NCI-H345 (cell line): ENCODE data around the gene RNF213.

ENCODE experiments used
- DNase-seq: peaks from one replicate; lab custom pipeline; 2025; lab: John Stamatoyannopoulos, UW

RNF213 gene

DNA sequence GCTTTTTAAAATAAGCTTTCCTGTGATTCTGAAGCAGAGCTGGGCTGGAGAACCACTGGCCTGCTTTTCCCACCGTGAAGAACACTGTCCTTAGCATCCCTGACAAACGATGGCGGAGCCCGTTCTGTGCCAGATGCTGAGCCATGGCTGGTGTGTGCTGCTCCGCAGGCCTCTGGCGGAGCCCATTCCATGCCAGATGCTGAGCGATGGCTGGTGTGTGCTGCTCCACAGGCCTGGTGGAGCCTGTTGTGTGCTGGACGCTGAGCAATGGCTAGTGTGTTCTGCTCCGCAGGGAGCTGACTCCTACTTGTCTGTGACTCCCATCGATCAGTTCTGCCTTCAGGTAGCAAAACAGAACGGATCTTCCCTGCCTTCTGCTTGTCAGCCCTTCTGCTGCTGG is 158.6 kb downstream of the RNF213 start:
- no peak for DNase-seq

DNA sequence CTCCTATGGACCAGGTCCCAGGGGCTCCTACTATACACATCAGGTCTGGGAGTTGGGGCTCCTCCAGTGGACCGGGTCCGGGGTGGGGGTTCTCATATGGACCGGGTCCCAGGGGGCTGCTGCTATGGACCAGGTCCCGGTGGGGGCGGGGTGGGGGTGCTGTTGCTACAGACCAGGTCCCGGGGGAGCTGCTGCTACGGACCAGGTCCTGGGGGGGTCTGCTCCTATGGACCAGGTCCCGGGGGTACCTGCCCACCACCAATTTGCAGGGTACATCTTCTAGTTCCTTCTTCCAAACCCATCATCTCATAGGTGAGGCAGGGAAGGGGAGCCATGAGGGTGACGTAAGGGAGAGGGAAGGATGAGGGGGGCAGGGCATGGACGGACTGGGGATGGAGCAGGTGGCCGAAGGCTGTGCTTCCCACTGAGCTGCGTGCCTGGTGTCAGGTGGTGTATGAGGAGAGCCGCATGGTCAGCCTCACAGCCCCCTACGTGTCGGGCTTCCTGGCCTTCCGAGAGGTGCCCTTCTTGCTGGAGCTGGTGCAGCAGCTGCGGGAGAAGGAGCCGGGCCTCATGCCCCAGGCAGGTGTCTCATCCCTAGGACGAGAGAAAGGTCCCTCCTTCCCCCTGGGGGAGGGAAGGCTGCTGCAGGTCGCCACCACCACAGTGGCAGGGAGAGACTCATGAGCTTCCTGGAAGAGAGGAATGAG is 160.9 kb downstream of the RNF213 start:
- no peak for DNase-seq

DNA sequence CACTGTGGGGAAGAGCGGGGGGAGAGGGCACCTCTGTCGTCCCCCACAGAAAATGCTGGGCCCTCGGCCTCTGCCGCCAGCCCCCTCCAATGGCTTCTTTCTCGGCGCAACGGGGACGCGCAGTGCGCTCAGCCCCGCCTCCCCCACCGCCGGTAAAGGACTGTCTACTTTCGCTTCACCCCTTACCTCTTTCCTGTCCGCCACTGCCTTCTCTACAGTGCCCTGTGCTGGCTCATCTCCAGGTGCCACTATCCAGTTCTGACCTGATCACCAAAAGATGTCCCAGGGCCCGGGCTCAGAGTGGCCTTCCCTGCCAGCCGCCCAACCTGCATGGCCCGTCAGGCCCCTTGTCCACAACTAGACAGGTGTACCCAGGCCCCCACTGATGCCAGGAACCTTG is 161.6 kb downstream of the RNF213 start:
- no peak for DNase-seq

DNA sequence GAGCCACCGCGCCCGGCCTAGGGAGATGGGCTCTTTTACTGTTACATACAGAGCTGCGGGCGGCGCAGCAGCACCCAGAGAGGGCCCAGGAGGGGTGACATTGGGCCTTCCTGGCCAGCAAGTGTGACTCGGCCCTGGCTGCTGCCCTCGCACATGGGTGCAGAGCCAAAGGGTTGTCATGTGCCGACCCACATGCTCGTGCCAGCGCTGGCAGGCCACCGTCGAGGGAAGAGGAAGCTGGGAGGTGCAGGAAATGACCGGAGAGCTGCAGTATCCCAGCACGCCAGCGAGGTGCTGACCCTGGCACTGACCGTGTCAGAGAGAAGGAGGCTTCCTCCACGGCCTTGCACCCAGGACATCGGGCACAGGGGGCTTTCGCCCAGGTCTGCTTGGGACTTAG is 162.3 kb downstream of the RNF213 start:
- no peak for DNase-seq

DNA sequence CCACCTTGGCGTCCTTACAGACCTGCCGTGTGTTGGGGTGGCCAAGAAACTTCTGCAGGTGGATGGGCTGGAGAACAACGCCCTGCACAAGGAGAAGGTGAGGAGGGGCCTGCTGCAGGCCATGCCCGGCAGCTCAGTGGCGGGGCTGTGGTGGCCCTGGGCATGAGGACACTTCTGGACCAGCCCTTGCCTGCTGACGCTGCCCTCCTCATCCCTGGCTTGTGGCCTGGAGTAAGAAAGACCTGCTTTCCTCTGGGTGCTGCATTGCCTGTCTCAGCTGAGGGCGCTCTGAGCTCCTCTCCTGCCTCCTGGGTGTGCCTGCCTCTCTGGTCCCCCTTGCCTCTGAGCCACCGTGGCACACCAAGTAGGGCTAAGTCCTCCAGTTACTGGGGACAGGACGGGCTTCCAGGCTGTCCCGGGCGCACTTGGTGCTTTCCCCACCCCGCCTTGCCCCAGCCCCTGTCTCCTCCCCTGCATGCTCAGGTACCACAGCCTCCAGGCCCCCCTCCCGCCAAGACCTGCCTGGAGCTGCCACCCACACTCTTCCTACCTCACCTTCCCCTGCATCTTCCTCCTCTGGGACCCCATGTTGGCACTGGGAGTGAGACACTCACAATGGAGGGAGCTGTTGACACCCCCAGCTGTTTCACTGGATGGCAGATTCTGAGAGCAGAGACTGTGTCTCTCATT is 163.0 kb downstream of the RNF213 start:
- no peak for DNase-seq

DNA sequence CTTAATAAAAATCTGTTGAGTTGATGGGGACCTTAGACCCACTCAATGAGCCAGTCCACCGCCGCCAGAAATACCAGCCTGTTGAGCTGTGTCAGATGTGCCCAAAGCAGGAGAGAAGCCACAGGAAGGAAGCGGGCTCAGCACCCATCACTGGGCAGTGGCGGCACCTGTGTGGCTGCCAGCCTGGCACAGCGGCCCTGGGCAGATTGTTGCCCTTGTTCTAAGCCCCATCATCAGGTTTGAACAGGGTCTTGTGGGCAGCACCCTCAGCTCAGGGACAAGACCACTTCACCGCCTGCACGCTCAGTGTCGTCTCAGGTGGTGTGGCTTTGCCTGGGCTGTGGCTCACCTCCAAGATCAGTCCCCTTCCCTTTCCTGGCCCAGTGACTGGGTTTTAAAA is 163.6 kb downstream of the RNF213 start:
- no peak for DNase-seq

DNA sequence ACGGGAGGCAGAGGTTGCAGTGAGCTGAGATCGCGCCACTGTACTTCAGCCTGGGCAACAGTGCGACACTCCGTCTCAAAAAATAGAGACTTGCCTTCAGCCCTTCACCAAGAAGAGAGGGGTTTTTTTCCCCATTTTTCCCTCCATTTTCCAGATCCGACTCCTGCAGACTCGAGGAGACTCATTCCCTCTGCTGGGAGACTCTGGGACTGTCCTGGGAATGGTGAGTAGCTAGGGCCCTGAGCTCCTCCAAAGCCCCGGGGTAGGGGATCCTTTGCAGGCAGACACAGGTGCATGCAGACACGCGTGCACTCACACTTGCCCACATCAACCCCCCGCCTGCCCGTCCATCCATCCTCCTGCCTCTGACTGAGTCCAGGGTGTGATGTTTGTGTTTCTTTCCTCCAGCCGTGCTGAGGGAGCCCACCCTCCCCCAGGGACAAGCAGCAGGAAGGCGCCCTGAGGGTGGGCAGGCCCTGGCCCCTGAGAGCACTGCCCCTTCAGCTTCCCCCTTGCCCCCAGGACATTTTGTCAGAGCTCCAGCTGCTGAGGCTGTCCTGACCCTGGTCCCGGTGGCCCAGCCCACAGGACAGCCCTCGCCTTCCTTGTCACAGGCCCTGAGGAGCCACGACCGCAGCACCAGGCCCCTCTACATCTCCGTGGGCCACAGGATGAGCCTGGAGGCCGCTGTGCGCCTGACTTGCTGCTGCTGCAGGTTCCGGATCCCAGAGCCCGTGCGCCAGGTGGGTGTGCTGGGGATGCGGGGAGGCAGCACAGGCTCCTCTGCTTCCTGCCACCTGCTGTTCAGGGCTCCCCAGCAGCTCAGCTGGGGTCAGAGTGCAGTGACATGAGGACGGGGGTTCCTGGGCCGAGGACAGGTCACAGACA is 164.5 kb downstream of the RNF213 start:
- DNase-seq: no peak

DNA sequence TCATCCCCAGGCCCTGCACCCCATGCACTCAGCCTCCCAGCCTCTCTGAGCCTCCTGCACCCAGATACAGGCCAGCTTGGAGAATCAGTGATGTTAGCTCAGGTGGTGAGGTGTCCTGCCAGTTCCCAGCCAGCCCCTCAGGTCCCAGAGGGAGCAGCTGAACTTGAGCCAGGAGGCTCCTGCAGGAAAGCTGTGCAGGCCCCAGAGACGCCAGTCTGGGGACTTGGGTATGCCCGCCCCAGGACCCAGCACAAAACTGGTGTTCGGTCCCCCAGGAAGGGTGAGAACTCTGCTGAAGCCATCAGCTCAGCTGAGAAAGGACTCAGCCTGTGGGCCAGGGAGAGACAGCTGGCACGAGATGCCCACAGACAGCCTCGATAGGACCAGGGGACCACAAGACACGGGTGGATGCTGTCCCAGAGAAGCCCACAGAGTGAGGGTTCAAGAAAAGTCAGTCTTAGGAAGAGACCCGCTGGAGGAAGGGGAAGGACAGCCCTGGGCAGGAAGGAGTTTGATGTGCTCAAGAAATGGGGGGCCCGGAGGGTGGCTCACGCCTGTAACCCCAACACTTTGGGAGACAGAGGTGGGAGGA is 165.3 kb downstream of the RNF213 start:
- DNase-seq: no peak

DNA sequence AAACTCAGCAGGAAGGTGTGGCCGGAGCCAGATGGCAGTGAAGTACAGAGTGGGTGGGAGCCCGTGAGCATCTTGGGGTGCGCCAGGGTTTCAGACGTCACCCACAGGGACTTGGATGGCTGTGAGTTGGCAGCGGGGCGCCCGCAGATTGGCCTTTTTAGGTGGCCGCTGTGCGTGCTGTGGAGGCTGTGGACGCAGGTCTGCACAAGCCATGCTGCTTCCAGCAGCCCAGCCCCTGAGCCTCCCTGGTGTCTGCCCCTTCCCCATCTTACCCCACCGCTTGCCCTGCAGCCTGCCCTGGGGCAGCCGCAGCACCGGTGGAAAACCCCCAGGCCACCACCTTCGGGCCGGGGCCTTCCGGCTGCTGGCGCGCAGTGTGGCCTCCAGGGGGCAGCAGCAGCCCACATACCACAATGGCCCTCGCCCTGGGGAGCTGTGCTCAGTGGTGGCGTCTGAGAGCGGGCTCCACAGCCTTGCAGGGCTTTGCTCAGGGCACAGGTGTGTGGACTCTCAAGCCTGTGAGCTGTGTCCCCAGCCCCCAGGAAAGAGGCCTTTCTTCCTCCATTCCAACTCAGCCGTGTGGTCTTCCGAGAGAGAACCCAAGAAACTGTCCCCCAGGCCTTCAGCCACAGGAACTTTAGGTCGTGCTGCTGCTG is 166.1 kb downstream of the RNF213 start:
- DNase-seq: peak; percentile 77

DNA sequence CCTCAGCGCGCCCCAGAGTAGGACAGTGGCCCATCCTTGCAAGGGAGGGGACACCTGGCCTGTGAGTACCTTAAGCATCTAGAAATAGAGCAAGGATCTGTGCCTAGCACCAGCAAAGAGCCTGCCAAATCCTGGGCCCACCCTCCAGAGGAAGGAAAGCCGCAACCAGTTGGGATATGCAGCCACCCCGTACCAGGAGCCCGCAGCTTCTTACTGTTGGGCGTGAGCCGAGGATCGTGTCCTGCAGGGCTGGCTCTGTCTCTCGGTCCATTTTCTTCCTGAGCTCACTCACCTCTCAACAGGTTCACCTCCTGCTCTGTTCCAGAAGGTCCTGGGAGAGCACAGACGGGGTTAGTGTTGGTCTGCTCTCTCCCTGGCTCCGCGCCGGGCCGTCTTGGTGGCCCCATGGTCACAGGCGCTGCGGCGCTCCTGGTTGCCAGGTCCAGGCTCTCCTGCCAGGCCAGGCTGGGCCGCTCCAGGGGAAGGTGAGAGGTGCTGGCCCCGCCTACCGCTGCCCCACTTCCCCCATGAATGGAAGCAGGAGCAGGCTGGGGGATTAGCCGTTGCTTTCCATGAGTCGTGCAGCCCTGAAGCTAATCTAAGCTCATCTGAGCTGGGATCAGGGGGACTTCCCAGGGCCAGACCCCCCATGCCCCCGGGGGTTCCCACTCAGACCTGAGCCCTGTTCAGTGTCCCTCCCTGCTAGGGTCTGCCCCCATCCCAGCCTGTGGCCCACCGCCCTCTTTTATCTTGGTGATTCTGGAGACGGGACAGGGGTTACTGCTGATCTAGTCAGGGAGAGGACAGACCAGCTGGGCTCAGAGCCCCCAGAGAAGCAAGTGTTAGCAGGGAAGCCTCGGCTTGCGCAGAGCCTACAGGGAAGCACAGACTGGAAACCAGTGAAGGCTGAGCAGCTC is 167.0 kb downstream of the RNF213 start:
- no peak for DNase-seq

DNA sequence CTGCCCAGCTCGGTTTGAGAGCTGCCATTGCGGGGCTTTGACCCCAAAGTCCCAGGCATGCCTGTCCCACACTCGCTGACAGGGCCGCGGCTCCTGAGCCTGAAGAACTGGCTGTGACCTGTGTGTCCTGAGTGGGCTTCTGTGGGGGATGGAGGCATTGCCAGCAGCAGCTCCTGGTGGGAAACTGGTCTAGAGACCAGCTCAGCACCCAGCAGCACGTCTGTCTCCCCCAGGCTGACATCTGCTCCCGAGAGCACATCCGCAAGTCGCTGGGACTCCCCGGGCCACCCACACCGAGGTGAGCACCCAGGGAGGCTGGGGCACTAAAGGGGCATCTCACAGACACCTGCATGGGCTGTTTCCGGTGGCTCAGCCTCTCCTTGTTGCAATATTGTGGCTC is 167.7 kb downstream of the RNF213 start:
- no peak for DNase-seq

DNA sequence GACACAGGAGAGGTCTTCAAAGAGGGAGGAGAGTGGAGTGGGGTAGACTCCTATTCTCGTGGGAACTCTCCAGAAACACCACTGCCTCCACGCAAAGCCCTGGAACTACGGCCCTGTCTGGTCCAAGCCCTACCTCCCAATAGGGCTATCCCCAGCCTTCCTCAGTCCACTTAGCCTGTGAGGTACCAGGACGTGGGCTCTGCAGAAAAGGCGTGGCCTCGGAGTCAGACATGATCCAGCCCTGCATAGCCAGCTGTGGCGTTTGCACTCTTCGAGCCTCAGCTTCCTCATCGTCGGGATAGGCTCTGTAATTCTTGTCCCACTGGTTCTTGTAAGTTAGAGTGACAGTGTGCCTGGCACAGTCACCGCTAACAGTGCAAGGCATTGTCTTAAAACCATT is 168.1 kb downstream of the RNF213 start:
- no peak for DNase-seq

DNA sequence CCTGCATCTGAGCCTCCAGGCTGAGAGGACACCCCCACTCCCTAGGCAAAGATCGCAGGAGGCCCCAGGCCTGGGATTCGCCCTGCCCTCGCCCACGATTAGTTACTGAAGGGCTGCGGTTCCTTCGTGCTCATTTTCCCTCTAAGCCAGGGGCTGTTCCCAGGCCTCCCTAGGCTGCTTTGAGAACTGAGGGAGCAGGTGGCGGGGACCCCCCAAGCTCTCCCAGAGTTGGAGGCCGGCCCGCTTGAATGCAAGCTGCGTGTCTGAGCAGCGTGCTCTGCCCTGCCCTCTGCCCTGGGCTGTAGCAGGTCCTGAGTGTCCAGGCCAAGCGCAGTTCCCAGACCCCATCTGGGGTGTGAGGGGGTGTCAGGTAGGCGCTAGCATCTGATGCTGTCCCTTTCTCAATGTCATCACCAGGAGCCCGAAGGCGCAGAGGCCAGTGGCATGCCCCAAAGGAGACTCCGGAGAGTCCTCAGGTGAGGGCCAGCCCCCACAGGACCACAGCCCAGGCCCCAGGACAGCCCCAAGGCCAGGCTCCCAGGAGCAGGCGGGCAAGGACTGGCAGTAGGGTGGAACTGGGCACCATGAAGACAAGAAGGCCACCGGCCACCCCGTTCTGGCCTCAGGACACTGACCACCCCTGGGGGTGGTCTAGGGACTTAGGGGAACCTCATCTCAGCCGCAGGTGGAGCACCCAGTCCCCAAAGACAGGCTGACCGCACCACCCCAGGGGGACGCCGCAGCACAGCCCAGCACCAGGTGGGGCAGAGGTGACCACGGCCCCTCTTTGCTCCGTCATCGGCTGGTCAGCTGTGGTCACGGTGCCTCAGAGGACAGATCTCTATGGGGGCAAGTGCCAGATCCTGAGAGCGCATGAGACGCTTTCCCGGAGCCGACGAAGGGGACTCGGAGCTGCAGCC is 169.0 kb downstream of the RNF213 start:
- DNase-seq: no peak

DNA sequence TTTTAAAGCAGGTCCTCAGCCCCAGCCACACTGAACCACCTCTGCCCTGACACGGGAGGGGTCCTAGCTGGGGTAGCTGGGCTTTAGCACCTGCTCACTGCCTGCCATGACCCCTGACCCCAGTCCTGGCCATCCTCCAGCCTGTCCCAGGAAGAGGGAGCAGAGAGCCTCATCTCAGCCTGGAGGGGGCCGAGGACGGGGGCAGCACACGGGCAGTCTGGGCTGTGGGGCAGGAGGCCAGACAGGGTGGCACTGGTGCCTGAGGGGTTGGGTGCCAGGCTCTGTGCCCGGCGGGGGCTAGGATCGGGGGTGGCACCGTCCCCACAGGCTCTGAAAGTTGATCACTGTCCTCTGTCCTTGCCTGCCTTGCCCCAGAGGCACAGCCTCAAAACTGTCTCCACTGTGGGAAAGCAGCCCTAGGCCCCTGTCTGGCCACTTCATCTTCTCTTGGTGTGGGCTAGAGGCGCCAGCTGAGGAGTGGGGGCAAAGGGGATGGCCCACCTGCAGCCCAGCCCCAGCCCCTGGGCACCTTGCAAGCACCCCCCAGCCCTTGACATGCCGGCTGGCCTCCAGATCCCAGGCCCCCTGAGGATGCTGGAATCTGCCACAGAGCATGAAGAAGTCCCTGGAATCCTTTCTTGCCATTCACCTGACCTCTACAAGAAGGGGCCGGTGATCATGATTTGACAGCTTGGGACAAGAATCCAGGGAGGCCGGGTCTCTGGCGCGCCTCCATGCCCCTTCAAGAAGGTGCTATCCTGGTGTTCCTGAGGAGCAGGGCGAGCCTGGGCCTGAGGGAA is 170.0 kb downstream of the RNF213 start:
- no peak for DNase-seq

DNA sequence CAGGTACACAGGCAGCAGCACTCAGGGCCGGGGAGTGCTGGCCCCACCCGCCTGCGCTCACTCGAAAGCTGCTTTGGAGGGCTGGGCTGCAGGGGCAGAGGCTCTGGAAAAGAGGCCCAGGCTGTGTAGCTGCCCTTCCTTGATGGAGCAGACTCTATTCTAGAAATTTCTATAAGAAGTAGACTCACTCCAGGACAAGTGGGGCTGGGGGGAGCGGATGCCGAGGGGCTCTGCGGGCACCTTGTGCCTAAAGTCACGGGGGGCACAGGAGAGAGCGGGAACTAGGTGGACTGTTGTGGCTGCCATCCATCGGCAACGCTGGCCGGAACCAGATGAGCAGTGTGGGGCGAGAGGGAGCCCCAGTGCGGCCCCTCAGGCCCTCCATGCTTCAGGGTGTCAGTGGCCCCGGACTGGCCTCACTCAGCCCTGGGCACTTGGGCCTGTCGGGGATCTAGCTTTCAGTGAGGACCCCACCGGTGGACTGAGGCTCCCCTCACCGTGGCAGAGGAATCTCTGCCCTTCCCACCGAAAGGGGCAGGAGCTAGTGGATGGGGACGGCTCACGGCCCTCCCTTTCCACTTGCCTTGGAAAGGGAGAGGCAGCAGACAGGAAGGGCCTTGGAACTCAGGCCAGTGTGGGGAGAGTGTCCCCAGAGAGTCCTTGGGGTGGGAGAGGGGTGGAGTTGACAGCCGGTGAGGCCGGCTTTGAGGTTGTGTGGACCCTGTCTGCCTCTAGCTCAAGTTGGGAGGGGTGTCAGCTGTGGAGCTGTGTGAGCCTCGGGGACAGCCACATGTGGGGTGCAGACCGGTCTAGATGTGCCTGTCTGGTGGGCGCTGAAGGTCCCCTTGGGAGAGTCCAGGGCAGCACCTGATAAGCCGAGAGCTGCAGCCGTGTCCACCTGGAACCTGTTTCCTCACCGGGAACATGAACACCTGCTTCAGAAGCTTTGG is 170.9 kb downstream of the RNF213 start:
- DNase-seq: no peak

DNA sequence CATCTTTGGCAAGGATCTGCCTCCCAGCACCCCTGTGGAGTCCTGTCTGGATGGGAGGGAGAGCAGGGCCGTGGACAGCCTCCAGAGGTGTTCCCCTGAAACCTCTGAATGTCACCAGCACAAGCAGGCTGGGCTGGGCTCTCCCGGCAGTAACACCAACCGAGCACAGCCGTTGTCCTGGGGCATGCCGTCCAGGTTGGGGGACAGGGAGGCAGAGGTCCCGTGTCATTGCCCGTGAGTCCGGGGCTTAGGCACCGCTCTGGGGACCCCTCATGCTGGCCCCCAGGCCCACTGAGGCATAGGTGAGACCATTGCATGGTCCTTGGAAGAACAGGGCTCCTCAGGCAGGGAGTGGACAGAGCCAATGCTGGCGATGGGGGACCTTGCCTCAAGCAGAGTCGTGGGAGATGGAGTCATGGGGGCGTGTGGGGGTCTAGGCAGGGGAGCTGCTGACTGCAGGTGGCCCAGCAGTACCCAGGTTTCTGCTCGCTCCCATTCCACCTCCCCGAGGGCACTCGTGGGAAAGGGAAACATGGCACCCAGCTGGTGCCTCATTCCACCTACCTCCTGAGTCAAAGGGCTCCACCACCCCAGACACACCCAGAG is 171.8 kb downstream of the RNF213 start:
- no peak for DNase-seq

DNA sequence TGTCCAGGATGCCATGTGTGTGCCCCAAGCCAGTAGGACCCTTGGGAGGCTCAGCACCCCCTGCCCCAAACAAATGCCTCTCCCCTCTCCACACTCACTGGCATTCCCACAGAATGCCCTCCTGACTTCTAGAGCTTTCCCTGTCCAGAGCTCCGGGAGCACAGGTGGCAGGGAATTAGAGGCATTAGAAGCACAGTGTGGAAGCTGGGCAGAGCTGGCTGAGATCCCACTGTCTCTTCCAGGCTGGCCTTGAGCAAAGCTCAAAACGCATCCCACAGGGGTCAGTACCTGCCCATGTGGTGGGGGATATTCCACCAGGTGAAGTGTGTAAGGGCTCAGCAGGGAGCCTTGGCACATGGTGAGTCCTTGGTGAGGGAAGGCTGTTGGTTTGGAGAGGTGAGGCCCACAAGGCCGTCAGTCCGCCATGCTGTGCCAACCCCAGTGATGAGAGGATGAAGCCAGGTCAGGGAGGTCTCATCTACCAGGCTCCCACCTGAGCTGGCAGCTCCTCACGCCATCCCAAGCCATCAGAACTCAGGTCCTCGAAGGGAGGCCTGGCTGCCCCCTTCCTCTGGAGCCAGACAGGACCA is 172.4 kb downstream of the RNF213 start:
- DNase-seq: no peak
